ENCODE results near the gene LGALS12. TPM values are rescaled to one million over a fixed set of nuclear protein-coding genes. Genes with fewer than 3 reads are reported as not detected.

LGALS12 gene
- polyA plus RNA-seq, 2 of the 4 experiments (the other 2 are of a cell fraction): not detected

- POLR2A ChIA-PET: no interaction called here
- TF ChIP-seq RNF2 (IDR thresholded peaks at IDR 0.05; ENCODE audit: borderline replicate concordance, low read depth): no peak
- TF ChIP-seq REST (IDR thresholded peaks at IDR 0.05): no peak
- no peak for TF ChIP-seq PHF8 (IDR thresholded peaks at IDR 0.05; ENCODE audit: borderline replicate concordance, low read depth)
- no peak for TF ChIP-seq CEBPB (IDR thresholded peaks at IDR 0.05)
- 52% methylated on average over 6 of the region's 6 CpGs for WGBS (ENCODE audit: missing lambda C conversion rate)
- ATAC-seq (no peak), DNase-seq (ENCODE audit: low read depth in 1 of 2, low spot score in 1 of 2) (no peak), FAIRE-seq (no peak)
- CTCF ChIA-PET: interaction anchor here (0.8 to 1.6 kb wide), 3 partner anchors 13 to 15 kb away, joined by 3 read pairs; no protein-coding TSS in a partner anchor
- Histone ChIP-seq H3K4me3 (no peak overlapping the region), H3K9me3 (peaks cover 18% of the 10 kb centered on the region), H3K27ac (no peak overlapping the region), H3K4me1 (no peaks in the 10 kb centered on the region), H3K4me2 (no peak overlapping the region)
Observed at GRCh38 chr11:63494975-63495374, 10.9 kb upstream of the LGALS12 start.

GRCh38 chr11:63499874-63500273 is 6.0 kb upstream of the LGALS12 start:
- Histone ChIP-seq H3K4me1 (no peaks in the 10 kb centered on the region), H3K4me2 (no peak overlapping the region), H3K27ac (no peak overlapping the region), H3K9me3 (peaks cover 23% of the 10 kb centered on the region), H3K4me3 (no peak overlapping the region)
- no peak for TF ChIP-seq JUNB (IDR thresholded peaks at IDR 0.05)
- no peak for TF ChIP-seq HOXA7 (CRISPR knock-in tag; IDR thresholded peaks at IDR 0.05)
- TF ChIP-seq REST (IDR thresholded peaks at IDR 0.05): no peak
- no peak for TF ChIP-seq NFE2L2 (conservative IDR thresholded peaks at IDR 0.05; ENCODE audit: low read length)
- no peak for TF ChIP-seq RCOR1 (IDR thresholded peaks at IDR 0.05; ENCODE audit: low read depth, low read length)
- TF ChIP-seq HEYL (CRISPR knock-in tag; IDR thresholded peaks at IDR 0.05): no peak
- no peak for TF ChIP-seq RFX5 (IDR thresholded peaks at IDR 0.05)
- 52% methylated on average over 4 of the region's 4 CpGs for WGBS (ENCODE audit: missing lambda C conversion rate)
- ChIA-PET POLR2A (no interaction called here), CTCF (no interaction called here)
- FAIRE-seq: no peak
- no peak for ATAC-seq
- no peak for DNase-seq (ENCODE audit: low read depth in 1 of 2, low spot score in 1 of 2)

GRCh38 chr11:63501236-63501635 is 4.6 kb upstream of the LGALS12 start:
- 37% methylated on average over 1 of the region's 1 CpG for WGBS (ENCODE audit: missing lambda C conversion rate)
- 0 out of 3 replicates have a peak, but pooled peaks cover 3% of the 10 kb centered on the region for H3K4me1 ChIP-seq
- no peak overlapping the region for H3K4me2 ChIP-seq
- TF ChIP-seq POLR2A (IDR thresholded peaks at IDR 0.05; ENCODE audit: low read length) (no peak), REST (IDR thresholded peaks at IDR 0.05) (no peak), ZSCAN20 (CRISPR knock-in tag; IDR thresholded peaks at IDR 0.05) (no peak), ESRRA (IDR thresholded peaks at IDR 0.05; ENCODE audit: borderline replicate concordance, low read length) (no peak), FOSB (CRISPR knock-in tag; IDR thresholded peaks at IDR 0.05) (no peak), CHD4 (IDR thresholded peaks at IDR 0.05; ENCODE audit: borderline replicate concordance) (no peak), CEBPB (IDR thresholded peaks at IDR 0.05) (no peak)
- no peak for DNase-seq (ENCODE audit: low read depth in 1 of 2, low spot score in 1 of 2)
- CTCF ChIA-PET: no interaction called here
- H3K9me3 ChIP-seq: peaks cover 23% of the 10 kb centered on the region
- FAIRE-seq: no peak
- ATAC-seq: no peak
- POLR2A ChIA-PET: no interaction called here
- H3K27ac ChIP-seq: no peak overlapping the region
- H3K4me3 ChIP-seq: no peak overlapping the region
